ENCODE results near the gene PPP1R16B. TPM values are rescaled to one million over a fixed set of nuclear protein-coding genes. Genes with fewer than 3 reads are reported as not detected.

The PPP1R16B gene
- total RNA-seq, 2 donors from 2014 or later: 7.3 to 8.9 TPM

GRCh38 chr20:38894091-38894847 lies 88.8 kb downstream of the PPP1R16B start:
- H3K36me3 ChIP-seq: no peaks in the 10 kb centered on the region
- no peaks in the 10 kb centered on the region for H3K27me3 ChIP-seq (replicated peaks; ENCODE audit: insufficient read depth)
- TF ChIP-seq, protein P1, sequence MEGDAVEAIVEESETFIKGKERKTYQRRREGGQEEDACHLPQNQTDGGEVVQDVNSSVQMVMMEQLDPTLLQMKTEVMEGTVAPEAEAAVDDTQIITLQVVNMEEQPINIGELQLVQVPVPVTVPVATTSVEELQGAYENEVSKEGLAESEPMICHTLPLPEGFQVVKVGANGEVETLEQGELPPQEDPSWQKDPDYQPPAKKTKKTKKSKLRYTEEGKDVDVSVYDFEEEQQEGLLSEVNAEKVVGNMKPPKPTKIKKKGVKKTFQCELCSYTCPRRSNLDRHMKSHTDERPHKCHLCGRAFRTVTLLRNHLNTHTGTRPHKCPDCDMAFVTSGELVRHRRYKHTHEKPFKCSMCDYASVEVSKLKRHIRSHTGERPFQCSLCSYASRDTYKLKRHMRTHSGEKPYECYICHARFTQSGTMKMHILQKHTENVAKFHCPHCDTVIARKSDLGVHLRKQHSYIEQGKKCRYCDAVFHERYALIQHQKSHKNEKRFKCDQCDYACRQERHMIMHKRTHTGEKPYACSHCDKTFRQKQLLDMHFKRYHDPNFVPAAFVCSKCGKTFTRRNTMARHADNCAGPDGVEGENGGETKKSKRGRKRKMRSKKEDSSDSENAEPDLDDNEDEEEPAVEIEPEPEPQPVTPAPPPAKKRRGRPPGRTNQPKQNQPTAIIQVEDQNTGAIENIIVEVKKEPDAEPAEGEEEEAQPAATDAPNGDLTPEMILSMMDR (IDR thresholded peaks at IDR 0.05): no peak
- DNase-seq (ENCODE audit: low spot score) (no peak), ATAC-seq (ENCODE audit: insufficient number of reproducible peaks, low FRiP score, low read depth) (no peak)
- no peaks in the 10 kb centered on the region for H3K9me3 ChIP-seq
- H3K4me1 ChIP-seq (ENCODE audit: control insufficient read depth in 1 of 2, low read depth in 2 of 2): no peaks in the 10 kb centered on the region
- no peak overlapping the region for H3K27ac ChIP-seq
- H3K4me3 ChIP-seq: no peak overlapping the region

GRCh38 chr20:38895098-38895949 lies 89.8 kb downstream of the PPP1R16B start:
- H3K4me3 ChIP-seq: no peak overlapping the region
- no peak for ATAC-seq (ENCODE audit: insufficient number of reproducible peaks, low FRiP score, low read depth)
- H3K27ac ChIP-seq: no peak overlapping the region
- TF ChIP-seq, protein P1 (IDR thresholded peaks at IDR 0.05): no peak
- no peaks in the 10 kb centered on the region for H3K4me1 ChIP-seq (ENCODE audit: control insufficient read depth in 1 of 2, low read depth in 2 of 2)
- no peaks in the 10 kb centered on the region for H3K9me3 ChIP-seq
- no peak for DNase-seq (ENCODE audit: low spot score)
- no peaks in the 10 kb centered on the region for H3K36me3 ChIP-seq
- H3K27me3 ChIP-seq (replicated peaks; ENCODE audit: insufficient read depth): no peaks in the 10 kb centered on the region

DNA sequence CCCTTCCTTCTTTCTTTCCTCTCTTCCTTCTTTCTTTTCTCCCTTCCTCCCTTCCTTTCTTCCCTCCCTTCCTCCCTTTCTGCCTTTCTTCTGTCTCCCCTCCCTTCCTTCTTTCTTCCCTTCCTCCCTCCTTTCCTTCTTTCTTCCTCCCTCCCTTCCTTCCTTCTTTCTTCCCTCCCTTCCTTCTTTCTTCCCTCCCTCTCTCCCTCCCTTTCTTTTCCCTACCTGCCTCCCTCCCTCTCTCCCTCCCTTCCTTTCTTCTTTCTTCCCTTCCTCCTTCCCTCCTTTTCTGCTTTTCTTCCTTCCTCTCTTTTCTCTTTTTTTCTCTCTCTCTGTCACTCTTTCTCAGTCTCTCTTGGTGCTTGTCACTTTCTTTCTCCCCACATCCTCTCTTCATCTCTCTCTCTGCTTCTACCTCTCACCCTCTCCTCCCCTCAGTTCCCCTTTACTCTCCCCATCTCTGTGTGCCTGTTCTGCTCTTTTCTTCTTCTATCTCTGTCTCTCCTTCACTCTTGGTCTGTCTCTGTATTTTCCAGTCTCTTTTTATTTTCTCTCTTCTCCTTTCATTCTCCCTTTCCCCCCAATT lies 90.6 kb downstream of the PPP1R16B start:
- no peaks in the 10 kb centered on the region for H3K4me1 ChIP-seq (ENCODE audit: control insufficient read depth in 1 of 2, low read depth in 2 of 2)
- no peaks in the 10 kb centered on the region for H3K36me3 ChIP-seq
- H3K27ac ChIP-seq: no peak overlapping the region
- no peak for DNase-seq (ENCODE audit: low spot score)
- no peak for ATAC-seq (ENCODE audit: insufficient number of reproducible peaks, low FRiP score, low read depth)
- H3K4me3 ChIP-seq: no peak overlapping the region
- TF ChIP-seq, protein P1 (IDR thresholded peaks at IDR 0.05): no peak
- no peaks in the 10 kb centered on the region for H3K9me3 ChIP-seq
- H3K27me3 ChIP-seq (replicated peaks; ENCODE audit: insufficient read depth): no peaks in the 10 kb centered on the region

DNA sequence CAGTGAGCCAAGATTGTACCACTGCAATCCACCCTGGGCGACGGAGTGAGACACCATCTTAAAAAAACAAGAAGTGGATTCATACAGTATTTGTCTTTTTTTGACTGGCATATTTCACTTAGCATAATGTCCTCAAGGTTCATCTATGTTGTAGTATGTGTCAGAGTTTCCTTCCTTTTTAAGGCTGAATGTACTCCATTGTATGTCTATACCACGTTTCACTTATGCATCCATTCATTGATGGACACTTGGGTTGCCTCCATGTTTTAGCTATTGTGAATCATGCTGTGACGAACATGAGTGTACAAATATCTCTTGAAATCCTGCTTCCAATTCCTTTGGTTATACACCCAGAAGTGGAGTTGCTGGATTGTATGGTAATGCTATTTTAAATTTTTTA lies 91.8 kb downstream of the PPP1R16B start:
- ATAC-seq (ENCODE audit: insufficient number of reproducible peaks, low FRiP score, low read depth): no peak
- H3K36me3 ChIP-seq: no peaks in the 10 kb centered on the region

More for the DNA sequence above, 91.8 kb downstream of the PPP1R16B start:
- Histone ChIP-seq H3K27me3 (replicated peaks; ENCODE audit: insufficient read depth) (no peaks in the 10 kb centered on the region), H3K9me3 (no peaks in the 10 kb centered on the region), H3K4me3 (no peak overlapping the region), H3K4me1 (ENCODE audit: control insufficient read depth in 1 of 2, low read depth in 2 of 2) (no peaks in the 10 kb centered on the region), H3K27ac (no peak overlapping the region)
- TF ChIP-seq, protein P1 (IDR thresholded peaks at IDR 0.05): no peak
- no peak for DNase-seq (ENCODE audit: low spot score)

All from thoracic aorta (tissue), 2 donors.